Measurements from ENCODE around the gene KDM7A.
A peak's percentile ranks its signal among the peaks of the same experiment; 100 is the strongest.
"Not testable (repeated sequence)": the region's sequence is repeated elsewhere in the genome, so short reads cannot be mapped to it uniquely, and the experiment has no call there.

The KDM7A gene

GRCh38 chr7:140200061-140200989, 23.5 kb upstream of the KDM7A start:
- no peak for DNase-seq

GRCh38 chr7:140197938-140198337, 21.2 kb upstream of the KDM7A start:
- no peak for DNase-seq

- no peak for DNase-seq
Observed at GRCh38 chr7:140197218-140197890, 20.6 kb upstream of the KDM7A start.

DNA sequence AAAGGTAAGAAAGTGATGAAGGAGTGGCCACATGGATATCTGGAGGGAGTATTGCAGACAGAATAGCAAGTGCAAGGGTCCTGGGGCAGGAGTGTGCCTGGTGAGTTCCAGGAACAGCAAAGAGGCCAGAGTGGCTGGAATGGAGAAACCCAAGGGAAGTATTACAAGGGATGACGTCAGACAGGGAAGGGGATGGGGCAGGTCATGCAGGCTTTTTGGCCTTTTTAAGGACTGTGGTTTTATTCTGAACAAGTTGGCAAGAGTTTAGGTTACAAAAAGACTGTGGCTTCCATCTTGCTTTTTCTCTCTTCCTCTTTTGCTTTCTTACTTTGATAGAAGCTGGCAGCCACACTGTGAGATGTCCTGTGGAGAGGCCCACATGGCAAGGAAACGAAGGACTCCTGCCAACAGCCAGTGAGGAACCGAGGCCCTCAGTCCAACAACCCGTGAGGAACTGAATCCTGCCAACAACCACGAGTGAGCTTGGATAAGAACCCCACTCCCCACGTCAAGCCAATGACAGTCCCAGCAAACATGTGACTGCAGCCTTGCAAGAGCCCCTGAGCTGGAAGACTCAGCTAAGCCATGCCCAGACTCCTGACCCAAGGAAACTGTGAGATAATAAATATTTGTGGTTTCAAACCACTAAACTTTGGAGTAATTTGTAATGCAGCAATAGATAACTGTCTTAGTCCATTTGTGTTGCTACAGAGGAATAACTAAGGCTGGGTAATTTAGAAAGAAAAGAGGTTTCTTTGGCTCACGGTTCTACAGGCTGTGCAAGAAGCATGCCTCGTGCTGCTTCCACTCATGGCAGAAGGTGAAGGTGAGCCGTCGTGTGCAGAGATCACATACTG, 19.8 kb upstream of the KDM7A start:
- no peak for DNase-seq

DNA sequence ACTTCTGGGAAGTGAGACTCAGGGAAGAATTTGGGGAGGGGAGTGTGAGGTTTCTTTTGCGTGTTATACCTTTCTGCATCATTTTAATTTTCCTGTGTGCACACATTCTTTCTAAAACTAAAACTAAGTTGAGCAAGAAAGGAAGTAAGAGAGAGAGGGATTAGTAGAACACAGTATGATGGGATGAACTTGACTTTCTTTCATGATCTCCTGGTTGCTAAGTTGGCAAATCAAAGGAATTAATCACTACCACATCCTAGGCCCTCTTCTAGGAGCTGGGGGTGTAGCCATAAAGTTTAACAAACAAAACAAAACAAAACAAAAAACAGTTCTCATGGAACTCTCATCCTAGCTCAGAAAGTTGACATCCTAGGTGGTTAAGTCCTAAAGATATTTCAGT, 19.1 kb upstream of the KDM7A start:
- no peak for DNase-seq

GRCh38 chr7:140192620-140193019, 15.8 kb upstream of the KDM7A start:
- DNase-seq: no peak

- DNase-seq: no peak
Observed at GRCh38 chr7:140192176-140192575, 15.4 kb upstream of the KDM7A start.

DNA sequence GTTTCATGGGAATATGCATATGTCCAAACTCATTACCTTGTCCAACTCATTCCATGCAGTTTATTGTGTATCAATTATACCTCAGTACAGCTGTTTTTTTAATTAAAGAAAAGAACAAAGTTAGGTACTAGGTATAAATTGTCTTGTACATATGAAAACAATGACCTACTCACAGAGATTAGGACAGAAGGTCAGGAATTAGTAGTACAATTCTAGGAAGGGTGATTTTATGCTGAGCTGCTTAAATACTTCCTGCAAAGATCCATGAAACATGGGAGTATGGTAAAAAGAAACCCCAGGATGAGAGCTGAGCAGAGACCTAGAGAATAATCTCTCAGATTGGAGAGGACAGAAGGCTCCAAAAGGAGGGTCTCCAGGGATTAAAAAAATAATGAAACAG, 13.8 kb upstream of the KDM7A start:
- DNase-seq: no peak

GRCh38 chr7:140189917-140190316, 13.1 kb upstream of the KDM7A start:
- DNase-seq: no peak

DNA sequence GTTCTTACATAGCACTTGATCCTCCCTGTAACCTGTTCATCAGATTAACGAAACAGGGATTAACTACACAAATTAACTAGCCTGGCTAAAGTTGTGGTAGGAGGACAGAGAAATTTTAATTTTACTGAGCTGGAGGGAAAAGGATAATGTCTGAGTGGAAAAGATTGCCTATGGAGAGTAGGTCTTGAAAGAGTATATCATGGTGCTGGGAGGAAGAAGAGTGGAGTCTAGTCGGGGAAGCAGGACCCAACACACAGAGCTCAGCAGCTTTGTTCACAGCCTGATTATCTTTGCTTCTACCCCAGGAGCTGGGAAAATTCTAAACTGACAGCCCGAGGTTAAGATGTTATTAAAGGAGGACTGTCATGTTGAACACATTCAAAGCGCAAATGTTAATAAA, 6.1 kb upstream of the KDM7A start:
- DNase-seq: no peak

DNA sequence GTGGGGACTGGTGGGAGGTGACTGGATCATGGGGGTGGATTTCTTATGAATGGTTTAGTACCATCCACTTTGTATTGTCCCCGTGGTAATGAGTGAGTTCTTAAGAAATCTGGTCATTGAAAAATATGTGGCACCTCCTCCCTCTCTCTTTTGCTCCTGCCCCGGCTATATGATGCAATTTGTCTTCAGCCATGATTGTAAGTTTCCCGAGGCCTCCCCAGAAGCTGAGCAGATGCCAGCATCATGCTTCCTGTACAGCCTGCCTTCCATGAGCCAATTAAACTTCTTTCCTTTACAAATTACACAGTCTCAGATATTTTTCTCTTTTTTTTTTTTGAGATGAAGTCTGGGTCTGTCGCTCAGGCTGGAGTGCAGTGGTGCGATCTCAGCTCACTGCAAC, 2.6 kb upstream of the KDM7A start:
- no peak for DNase-seq

- peak; percentile 20 for DNase-seq
Observed at GRCh38 chr7:140176122-140176701, 571 bp downstream of the KDM7A start.

- peak; percentile 91 for DNase-seq
Observed at GRCh38 chr7:140175221-140176121, 1.3 kb downstream of the KDM7A start.

DNA sequence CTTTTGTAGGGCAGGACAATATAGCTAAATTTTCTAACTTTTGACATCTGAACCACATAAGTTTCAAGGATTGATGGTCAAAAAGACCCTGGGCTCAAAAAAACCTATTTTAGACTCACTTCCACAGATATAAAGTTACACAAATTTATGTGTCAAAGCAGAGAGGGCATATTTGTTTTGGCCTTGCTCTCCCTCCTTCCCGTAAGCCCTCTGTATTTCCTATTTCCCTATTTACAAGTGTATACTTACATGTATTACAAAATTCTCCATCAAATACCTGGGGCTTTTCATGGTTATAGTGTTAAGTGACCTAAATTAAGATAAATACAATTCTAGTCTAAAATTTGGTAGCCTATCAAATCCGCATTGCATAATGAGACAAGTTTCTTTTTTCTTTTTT, 2.6 kb downstream of the KDM7A start:
- DNase-seq: no peak

- no peak for DNase-seq
Observed at GRCh38 chr7:140170375-140170774, 6.4 kb downstream of the KDM7A start.

DNA sequence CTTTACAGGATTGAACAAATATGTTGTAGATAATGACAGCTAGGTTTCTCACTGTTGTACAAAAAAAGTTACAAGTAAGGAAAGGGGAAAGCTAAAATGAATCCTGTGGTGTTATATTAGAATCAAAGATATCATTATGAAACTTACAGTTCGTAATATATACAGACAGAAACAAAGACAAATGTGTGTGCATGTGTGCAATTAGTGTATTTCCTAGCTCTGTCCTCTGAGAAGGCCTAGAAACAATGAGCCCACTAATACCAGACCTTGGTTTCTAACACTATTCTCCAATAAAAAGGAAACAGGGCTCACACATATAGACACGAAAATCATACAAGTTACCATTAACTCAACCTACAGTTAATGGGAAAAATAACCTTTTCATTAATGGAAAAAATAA, 8.0 kb downstream of the KDM7A start:
- DNase-seq: no peak

DNA sequence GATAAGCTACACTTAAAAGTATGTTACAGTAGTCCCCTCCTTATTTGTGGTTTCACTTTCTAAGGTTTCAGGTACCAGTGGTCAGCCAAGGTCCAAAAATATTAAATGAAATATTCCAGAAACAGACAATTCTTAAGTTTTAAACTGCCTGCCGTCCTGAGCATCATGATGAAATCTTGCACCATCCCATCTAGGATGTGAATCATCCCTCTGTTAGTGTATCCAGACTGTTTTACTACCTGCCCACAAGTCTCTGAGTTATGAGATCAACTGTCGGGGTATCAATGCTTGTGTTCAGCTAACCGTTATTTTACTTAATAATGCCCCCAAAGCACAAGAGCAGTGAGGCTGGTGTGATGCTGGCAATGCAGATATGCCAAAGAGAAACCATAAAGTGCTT, 11.4 kb downstream of the KDM7A start:
- no peak for DNase-seq

DNA sequence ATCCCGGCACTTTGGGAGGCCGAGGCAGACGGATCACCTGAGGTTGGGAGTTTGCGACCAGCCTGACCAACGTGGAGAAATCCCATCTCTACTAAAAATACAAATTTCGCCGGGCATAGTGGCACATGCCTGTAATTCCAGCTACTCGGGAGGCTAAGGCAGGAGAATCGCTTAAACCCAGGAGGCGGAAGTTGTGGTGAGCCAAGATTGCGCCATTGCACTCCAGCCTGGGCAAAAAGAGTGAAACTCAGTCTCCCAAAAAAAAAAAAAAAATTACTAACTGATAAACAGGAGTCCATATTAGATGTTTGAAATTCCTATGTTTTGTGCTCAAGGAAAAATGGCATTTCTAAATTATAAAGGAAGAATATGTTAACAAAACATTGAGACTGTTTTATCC, 14.7 kb downstream of the KDM7A start:
- not testable (repeated sequence) for DNase-seq

- DNase-seq: no peak
Observed at GRCh38 chr7:140161047-140161446, 15.7 kb downstream of the KDM7A start.

- no peak for DNase-seq
Observed at GRCh38 chr7:140160308-140160707, 16.5 kb downstream of the KDM7A start.

DNA sequence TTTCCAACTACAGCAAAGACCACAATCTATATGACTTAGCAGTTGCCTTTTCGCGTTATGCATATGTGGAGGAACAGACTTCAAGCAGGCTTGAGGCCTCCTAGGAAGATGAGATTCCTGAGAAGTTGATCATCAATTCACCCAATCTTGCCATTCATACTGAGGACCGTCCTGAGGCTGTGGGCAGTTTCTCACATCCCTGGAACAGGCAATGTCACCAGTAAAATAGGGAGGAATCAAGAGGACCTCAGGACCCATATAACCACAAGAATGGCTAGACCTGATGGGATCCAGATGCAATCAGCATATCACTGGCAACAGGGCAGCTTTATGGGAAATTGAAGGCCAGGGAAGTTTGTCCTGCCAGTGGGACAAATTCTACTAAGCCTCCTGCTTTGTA, 17.3 kb downstream of the KDM7A start:
- DNase-seq: no peak
